Neural crest cell (in vitro differentiated cells): ENCODE data around the gene PCSK2. TPM values are rescaled to one million over a fixed set of nuclear protein-coding genes. Genes with fewer than 3 reads are reported as not detected.

Source experiments
- DNase-seq: peaks from one replicate; pipeline ENCODE4 v3.0.0; 2021; ENCODE audit warnings: low read depth, mixed read lengths, low spot score
- H3K27ac Mint-ChIP-seq: one replicate; pipeline ENCODE4 v1.8.0; 2021; ENCODE audit warnings: mild to moderate bottlenecking, mixed read lengths; ENCODE audit not compliant: unreplicated experiment
- H3K27me3 Mint-ChIP-seq: 2 replicates; pipeline ENCODE4 v1.8.0; 2021; ENCODE audit warnings: low read depth, mild to moderate bottlenecking, mixed read lengths
- H3K36me3 Mint-ChIP-seq: 2 replicates; pipeline ENCODE4 v1.8.0; 2021; ENCODE audit warnings: low read depth, mild to moderate bottlenecking, mixed read lengths
- H3K4me1 Mint-ChIP-seq: 2 replicates; pipeline ENCODE4 v1.8.0; 2021; ENCODE audit warnings: mixed read lengths
- H3K4me3 Mint-ChIP-seq: one replicate; pipeline ENCODE4 v1.8.0; 2021; ENCODE audit warnings: mild to moderate bottlenecking, mixed read lengths
- H3K9me3 Mint-ChIP-seq: 2 replicates; pipeline ENCODE4 v1.8.0; 2021; ENCODE audit warnings: mixed read lengths
- total RNA-seq: library from RNA; stranded (reverse); gene quantifications from 2 replicates; pipeline ENCODE4 v1.2.1, GENCODE V29; 2021
- TF ChIP-seq, protein P1 (sequence below): fragments of 200-600 bp; sonication (generic); conservative IDR thresholded peaks from 2 replicates; pipeline ENCODE4 v1.5.0; 2021; ENCODE audit warnings: antibody characterized with exemption, mild to moderate bottlenecking

The PCSK2 gene
- total RNA-seq, 1 donor from 2014 or later, result 2.1 TPM

DNA sequence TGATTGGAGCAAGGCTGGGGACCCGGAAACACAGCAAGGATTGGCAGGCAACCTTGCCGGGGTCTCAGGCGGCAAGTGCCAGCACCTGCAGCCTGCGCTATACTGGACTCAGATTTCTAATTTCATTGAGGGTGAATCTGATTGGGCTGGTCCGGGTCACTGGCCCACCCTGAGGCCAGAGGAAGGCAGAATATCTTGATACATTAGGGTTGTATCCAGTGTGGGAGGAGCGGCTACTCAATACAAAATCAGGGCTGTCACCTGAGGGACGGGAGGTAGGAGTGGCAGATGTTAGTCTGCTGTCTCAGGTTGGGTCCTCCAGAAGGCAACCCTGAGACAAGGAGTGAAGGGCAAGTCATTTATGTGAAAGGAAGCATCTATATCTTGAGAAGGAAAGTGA, 263.7 kb downstream of the PCSK2 start:
- no peak overlapping the region for H3K27ac Mint-ChIP-seq
- no peaks in the 10 kb centered on the region for H3K9me3 Mint-ChIP-seq
- H3K27me3 Mint-ChIP-seq, result peaks cover 3% of the 10 kb centered on the region
- DNase-seq, result no peak
- no peaks in the 10 kb centered on the region for H3K4me1 Mint-ChIP-seq
- TF ChIP-seq, protein P1, sequence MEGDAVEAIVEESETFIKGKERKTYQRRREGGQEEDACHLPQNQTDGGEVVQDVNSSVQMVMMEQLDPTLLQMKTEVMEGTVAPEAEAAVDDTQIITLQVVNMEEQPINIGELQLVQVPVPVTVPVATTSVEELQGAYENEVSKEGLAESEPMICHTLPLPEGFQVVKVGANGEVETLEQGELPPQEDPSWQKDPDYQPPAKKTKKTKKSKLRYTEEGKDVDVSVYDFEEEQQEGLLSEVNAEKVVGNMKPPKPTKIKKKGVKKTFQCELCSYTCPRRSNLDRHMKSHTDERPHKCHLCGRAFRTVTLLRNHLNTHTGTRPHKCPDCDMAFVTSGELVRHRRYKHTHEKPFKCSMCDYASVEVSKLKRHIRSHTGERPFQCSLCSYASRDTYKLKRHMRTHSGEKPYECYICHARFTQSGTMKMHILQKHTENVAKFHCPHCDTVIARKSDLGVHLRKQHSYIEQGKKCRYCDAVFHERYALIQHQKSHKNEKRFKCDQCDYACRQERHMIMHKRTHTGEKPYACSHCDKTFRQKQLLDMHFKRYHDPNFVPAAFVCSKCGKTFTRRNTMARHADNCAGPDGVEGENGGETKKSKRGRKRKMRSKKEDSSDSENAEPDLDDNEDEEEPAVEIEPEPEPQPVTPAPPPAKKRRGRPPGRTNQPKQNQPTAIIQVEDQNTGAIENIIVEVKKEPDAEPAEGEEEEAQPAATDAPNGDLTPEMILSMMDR, result no peak
- H3K36me3 Mint-ChIP-seq, result no peaks in the 10 kb centered on the region
- no peak overlapping the region for H3K4me3 Mint-ChIP-seq

DNA sequence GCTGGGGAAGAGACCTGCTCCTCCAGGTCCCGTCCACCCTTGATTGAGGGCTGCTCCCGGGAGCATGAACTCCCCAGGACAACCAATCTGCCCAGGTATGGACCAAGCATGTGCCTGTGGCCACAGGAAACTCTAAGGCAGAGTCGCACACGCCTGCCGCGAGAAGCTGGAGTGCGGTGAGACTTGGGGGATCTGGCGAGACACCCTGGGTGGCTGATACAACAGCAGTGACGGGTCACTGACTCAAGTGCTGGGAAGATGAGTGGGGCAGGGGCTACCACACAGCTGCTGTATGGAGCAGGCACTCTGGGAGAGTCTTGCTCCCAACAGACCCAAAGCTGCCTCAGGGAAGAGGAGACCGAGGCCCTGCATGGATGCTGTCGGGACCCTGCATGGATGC, 264.2 kb downstream of the PCSK2 start:
- no peak overlapping the region for H3K4me3 Mint-ChIP-seq
- H3K27me3 Mint-ChIP-seq, result peaks cover 3% of the 10 kb centered on the region
- no peaks in the 10 kb centered on the region for H3K9me3 Mint-ChIP-seq
- no peak for DNase-seq
- TF ChIP-seq, protein P1, result no peak
- H3K4me1 Mint-ChIP-seq, result no peaks in the 10 kb centered on the region
- H3K36me3 Mint-ChIP-seq, result no peaks in the 10 kb centered on the region
- H3K27ac Mint-ChIP-seq, result peak overlapping the region; percentile 32

DNA sequence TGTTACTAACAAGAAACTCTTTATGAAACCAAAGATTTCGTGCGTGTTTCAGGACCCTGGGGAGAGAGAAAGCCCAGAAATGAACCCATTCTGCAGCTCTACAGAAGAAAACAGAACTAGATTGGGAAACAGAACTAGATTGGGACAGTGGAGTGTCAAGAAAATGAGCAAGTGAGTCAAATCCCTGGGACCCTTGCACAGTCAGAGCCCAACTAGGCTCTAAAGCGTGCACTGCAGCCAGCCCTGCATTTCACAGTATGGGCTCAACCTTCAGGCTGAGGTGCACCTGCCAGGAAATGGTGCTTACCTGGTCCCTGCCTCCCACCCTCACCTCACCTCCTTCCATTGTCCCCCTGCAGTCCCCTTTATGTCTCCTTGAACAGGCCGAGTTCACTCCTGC, 264.6 kb downstream of the PCSK2 start:
- no peak overlapping the region for H3K4me3 Mint-ChIP-seq
- TF ChIP-seq, protein P1, result no peak
- H3K27me3 Mint-ChIP-seq, result peaks cover 3% of the 10 kb centered on the region
- no peak overlapping the region for H3K27ac Mint-ChIP-seq
- H3K9me3 Mint-ChIP-seq, result no peaks in the 10 kb centered on the region
- no peaks in the 10 kb centered on the region for H3K36me3 Mint-ChIP-seq
- no peaks in the 10 kb centered on the region for H3K4me1 Mint-ChIP-seq
- DNase-seq, result no peak

DNA sequence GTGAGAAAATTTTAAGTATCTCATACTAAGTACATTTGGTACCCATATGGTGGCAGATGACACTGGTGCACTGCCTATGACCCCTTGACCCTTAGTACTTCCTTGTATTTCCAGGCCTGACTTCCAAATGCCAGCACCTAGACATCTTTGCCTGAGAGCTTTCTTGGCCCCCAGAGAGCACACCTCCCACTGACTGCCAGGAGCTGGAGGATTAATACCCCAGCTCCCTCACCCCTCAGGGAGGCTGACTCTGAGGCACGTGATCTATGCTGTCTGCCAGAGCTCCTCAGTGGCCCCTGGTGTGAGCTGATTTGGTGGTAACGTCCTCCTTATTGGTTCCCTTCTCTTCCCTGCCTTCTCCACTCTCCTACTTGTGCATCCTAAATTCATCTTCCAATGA, 266.3 kb downstream of the PCSK2 start:
- Mint-ChIP-seq H3K27me3 (no peaks in the 10 kb centered on the region), H3K27ac (no peak overlapping the region), H3K4me1 (peaks cover 4% of the 10 kb centered on the region), H3K36me3 (no peaks in the 10 kb centered on the region), H3K4me3 (no peak overlapping the region), H3K9me3 (no peaks in the 10 kb centered on the region)
- TF ChIP-seq, protein P1, result no peak
- no peak for DNase-seq

DNA sequence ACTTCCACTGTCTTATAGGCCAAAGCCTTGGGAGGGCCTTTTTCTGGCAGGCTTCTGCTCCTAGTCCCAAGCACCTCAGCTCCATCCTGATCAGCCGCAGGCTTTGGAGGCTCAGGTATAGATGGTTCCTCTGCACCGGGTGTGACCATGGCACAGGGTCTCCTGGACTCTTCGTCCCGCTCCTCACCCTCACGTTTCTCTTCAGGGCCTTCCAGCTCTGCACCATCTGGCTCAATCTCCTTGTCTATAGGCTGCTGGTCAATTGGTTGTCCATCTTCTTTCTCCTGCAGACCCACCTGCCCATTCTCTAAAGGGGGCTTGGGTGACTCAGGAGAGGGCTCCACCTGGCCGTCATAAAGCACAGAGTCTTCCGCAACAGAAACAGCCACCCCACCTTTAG, 267.4 kb downstream of the PCSK2 start:
- H3K27me3 Mint-ChIP-seq, result no peaks in the 10 kb centered on the region
- no peak overlapping the region for H3K27ac Mint-ChIP-seq
- no peaks in the 10 kb centered on the region for H3K36me3 Mint-ChIP-seq
- no peak for DNase-seq
- no peaks in the 10 kb centered on the region for H3K9me3 Mint-ChIP-seq
- peaks cover 4% of the 10 kb centered on the region for H3K4me1 Mint-ChIP-seq
- TF ChIP-seq, protein P1, result no peak
- no peak overlapping the region for H3K4me3 Mint-ChIP-seq

DNA sequence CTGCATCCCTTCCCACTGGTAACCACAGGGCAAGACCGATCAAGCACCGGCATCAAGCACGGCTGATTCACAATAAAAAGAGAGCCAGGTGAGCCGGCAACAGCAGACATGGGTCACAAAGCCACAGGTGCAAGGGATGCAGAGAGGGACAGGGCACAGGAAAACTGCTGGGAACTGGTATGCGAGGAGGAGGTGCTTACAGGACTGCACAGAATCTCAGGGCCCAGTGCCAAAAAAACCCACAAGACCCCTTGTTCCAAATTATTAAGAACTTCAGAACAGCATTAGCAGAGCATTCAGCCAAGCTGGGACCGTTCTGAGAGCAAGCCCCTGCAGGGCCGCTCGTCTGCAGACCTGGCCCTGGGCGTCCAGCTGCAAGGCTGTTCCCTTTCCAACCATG, 269.0 kb downstream of the PCSK2 start:
- H3K36me3 Mint-ChIP-seq, result no peaks in the 10 kb centered on the region
- DNase-seq, result no peak
- peaks cover 1% of the 10 kb centered on the region for H3K27me3 Mint-ChIP-seq
- no peak overlapping the region for H3K27ac Mint-ChIP-seq
- H3K9me3 Mint-ChIP-seq, result no peaks in the 10 kb centered on the region
- TF ChIP-seq, protein P1, result no peak
- peaks cover 4% of the 10 kb centered on the region for H3K4me1 Mint-ChIP-seq
- H3K4me3 Mint-ChIP-seq, result no peak overlapping the region
